Neuronal stem cell (in vitro differentiated cells): ENCODE data around the gene PIP5KL1.
A peak's percentile ranks its signal among the peaks of the same experiment; 100 is the strongest.

Source experiments
- DNase-seq: peaks from one replicate; pipeline ENCODE4 v3.0.0-alpha.2; 2013; ENCODE audit warnings: low spot score
- H2AFZ ChIP-seq: one replicate; pipeline ENCODE4 v1.6.1; 2013; ENCODE audit warnings: mild to moderate bottlenecking, low read length, inconsistent platforms
- H2AK5ac ChIP-seq: 2 replicates; pipeline ENCODE4 v1.6.1; 2013; ENCODE audit warnings: low read depth, mild to moderate bottlenecking, inconsistent platforms, low read length, moderate library complexity, mixed read lengths
- H2BK120ac ChIP-seq: 2 replicates; pipeline ENCODE4 v1.6.1; 2013; ENCODE audit warnings: low read depth, mild to moderate bottlenecking, inconsistent platforms, low read length, moderate library complexity, mixed read lengths
- H2BK12ac ChIP-seq: one replicate; pipeline ENCODE4 v1.6.1; 2013; ENCODE audit warnings: low read length, inconsistent platforms
- H2BK15ac ChIP-seq: 2 replicates; pipeline ENCODE4 v1.6.1; 2013; ENCODE audit warnings: mild to moderate bottlenecking, low read length, inconsistent platforms, mixed read lengths
- H2BK5ac ChIP-seq: one replicate; pipeline ENCODE4 v1.6.1; 2013; ENCODE audit warnings: inconsistent platforms, mild to moderate bottlenecking, low read length, moderate library complexity
- H3K14ac ChIP-seq: one replicate; pipeline ENCODE4 v1.6.1; 2013; ENCODE audit warnings: low read length, inconsistent platforms
- H3K18ac ChIP-seq: 2 replicates; pipeline ENCODE4 v1.6.1; 2013; ENCODE audit warnings: low read length, inconsistent platforms
- H3K23ac ChIP-seq: 2 replicates; pipeline ENCODE4 v1.6.1; 2013; ENCODE audit warnings: low read depth, mild to moderate bottlenecking, mixed read lengths, low read length, inconsistent platforms; ENCODE audit not compliant: poor library complexity
- H3K27ac ChIP-seq: replicated peaks from 3 replicates; pipeline ENCODE4 v1.5.1; 2013; ENCODE audit warnings: low read length, inconsistent platforms
- H3K27me3 ChIP-seq, 3 experiments: 2 replicates each; pipeline ENCODE4 v1.6.1; 2013; ENCODE audit warnings: low read length in 3 of 3, mild to moderate bottlenecking in 2 of 3, inconsistent platforms in 1 of 3, low read depth in 1 of 3, mixed read lengths in 1 of 3, moderate library complexity in 1 of 3; ENCODE audit not compliant: control insufficient read depth in 3 of 3, insufficient read depth in 3 of 3
- H3K36me3 ChIP-seq, 2 donors: replicated peaks in 1 of 2; 2 replicates each; pipeline ENCODE4 v1.6.1; 2013; ENCODE audit warnings: low read length in 2 of 2; ENCODE audit not compliant: control insufficient read depth in 2 of 2, insufficient read depth in 2 of 2
- H3K4ac ChIP-seq: 2 replicates; pipeline ENCODE4 v1.6.1; 2013; ENCODE audit warnings: inconsistent platforms, mild to moderate bottlenecking, low read length, moderate library complexity
- H3K4me1 ChIP-seq, 2 donors: 1 replicate in 1 of 2; 2 replicates in 1 of 2; pipeline ENCODE4 v1.6.1; 2013; ENCODE audit warnings: low read length in 2 of 2, low read depth in 1 of 2; ENCODE audit not compliant: control insufficient read depth in 2 of 2, insufficient read depth in 1 of 2
- H3K4me2 ChIP-seq: one replicate; pipeline ENCODE4 v1.6.1; 2013; ENCODE audit warnings: mild to moderate bottlenecking, low read length, inconsistent platforms; ENCODE audit not compliant: insufficient read depth, poor library complexity, severe bottlenecking
- H3K4me3 ChIP-seq, 2 donors: 2 replicates each; pipeline ENCODE4 v1.5.1; 2013; ENCODE audit warnings: low read length in 2 of 2, mild to moderate bottlenecking in 2 of 2, inconsistent platforms in 1 of 2, moderate library complexity in 1 of 2
- H3K79me1 ChIP-seq: one replicate; pipeline ENCODE4 v1.6.1; 2013; ENCODE audit warnings: low read depth, mild to moderate bottlenecking, inconsistent platforms, low read length, moderate library complexity
- H3K9ac ChIP-seq: one replicate; pipeline ENCODE4 v1.6.1; 2013; ENCODE audit warnings: mild to moderate bottlenecking, low read depth, low read length, inconsistent platforms; ENCODE audit not compliant: poor library complexity
- H3K9me3 ChIP-seq, 2 donors: replicated peaks in 1 of 2; 2 replicates each; pipeline versions ENCODE3 to v1.6.1; 2013; ENCODE audit warnings: low read length in 2 of 2, mild to moderate bottlenecking in 2 of 2, inconsistent platforms in 1 of 2, low read depth in 1 of 2, mixed read lengths in 1 of 2, moderate library complexity in 1 of 2; ENCODE audit not compliant: control insufficient read depth in 2 of 2, insufficient read depth in 1 of 2
- H4K8ac ChIP-seq: one replicate; pipeline ENCODE4 v1.6.1; 2013; ENCODE audit warnings: low read depth, mild to moderate bottlenecking, inconsistent platforms, low read length, moderate library complexity
- H4K91ac ChIP-seq: one replicate; pipeline ENCODE4 v1.6.1; 2013; ENCODE audit warnings: low read length, low read depth, mild to moderate bottlenecking, inconsistent platforms; ENCODE audit not compliant: poor library complexity
- WGBS, 2 donors: extraction: QIAGEN DNeasy Blood & Tissue Kit; methylation state at CpG; one replicate each; pipeline ENCODE4 v1.1.7; 2013; ENCODE audit warnings: missing lambda C conversion rate in 2 of 2, mixed read lengths in 1 of 2; ENCODE audit not compliant: insufficient read length in 2 of 2, insufficient replicate concordance in 1 of 2; ENCODE audit errors: extremely low coverage in 2 of 2; 5-methylcytosine and 5-hydroxymethylcytosine counted together

The PIP5KL1 gene

GRCh38 chr9:127960410-127961154 is 30.0 kb upstream of the PIP5KL1 start:
- H3K36me3 ChIP-seq = no peaks in the 10 kb centered on the region
- peak overlapping the region; percentile 61 for H3K23ac ChIP-seq
- H3K27ac ChIP-seq = peak overlapping the region; percentile 60
- H3K4me1 ChIP-seq = peaks cover 10 to 20% of the 10 kb centered on the region in 2 donors
- H3K18ac ChIP-seq = peak overlapping the region; percentile 90
- H3K79me1 ChIP-seq = peaks cover 13% of the 10 kb centered on the region
- no peak overlapping the region for H2BK15ac ChIP-seq
- no peak overlapping the region for H3K4ac ChIP-seq
- H2AK5ac ChIP-seq = peak overlapping the region; percentile 71
- no peak for DNase-seq
- no peaks in the 10 kb centered on the region for H3K27me3 ChIP-seq
- peak overlapping the region; percentile 38 for H3K9ac ChIP-seq
- no CpG with 5 or more reads among the region's 11 CpGs for WGBS, 2 donors
- no peak overlapping the region for H2BK120ac ChIP-seq
- H4K91ac ChIP-seq = peak overlapping the region; percentile 86
- no peak overlapping the region for H2BK12ac ChIP-seq
- H3K9me3 ChIP-seq = no peaks in the 10 kb centered on the region
- peak overlapping the region; percentile 42 for H2BK5ac ChIP-seq
- peak overlapping the region; percentile 4 for H3K14ac ChIP-seq
- H4K8ac ChIP-seq = no peak overlapping the region
- H2AFZ ChIP-seq = no peak overlapping the region
- H3K4me2 ChIP-seq = no peak overlapping the region
- no peak overlapping the region for H3K4me3 ChIP-seq

GRCh38 chr9:127959841-127960409 is 29.3 kb upstream of the PIP5KL1 start:
- H3K18ac ChIP-seq = peak overlapping the region; percentile 90
- peaks cover 5 to 17% of the 10 kb centered on the region in 2 donors for H3K4me1 ChIP-seq
- no peak overlapping the region for H2BK15ac ChIP-seq
- peak overlapping the region; percentile 86 for H4K91ac ChIP-seq
- no peaks in the 10 kb centered on the region for H3K36me3 ChIP-seq
- H3K4me2 ChIP-seq = no peak overlapping the region
- no peak overlapping the region for H4K8ac ChIP-seq
- no CpG with 5 or more reads among the region's 2 CpGs for WGBS, 2 donors
- peak overlapping the region; percentile 60 for H3K27ac ChIP-seq
- H3K27me3 ChIP-seq = no peaks in the 10 kb centered on the region
- H2AK5ac ChIP-seq = peak overlapping the region; percentile 71
- no peak overlapping the region for H2AFZ ChIP-seq
- no peak overlapping the region for H3K4me3 ChIP-seq
- H3K79me1 ChIP-seq = peaks cover 13% of the 10 kb centered on the region
- peak overlapping the region; percentile 42 for H2BK5ac ChIP-seq
- no peak overlapping the region for H2BK120ac ChIP-seq
- no peaks in the 10 kb centered on the region for H3K9me3 ChIP-seq
- no peak overlapping the region for H3K14ac ChIP-seq
- H3K23ac ChIP-seq = peak overlapping the region; percentile 34
- H3K9ac ChIP-seq = peak overlapping the region; percentile 38
- no peak for DNase-seq
- no peak overlapping the region for H3K4ac ChIP-seq
- H2BK12ac ChIP-seq = no peak overlapping the region

- H3K4me1 ChIP-seq = peaks cover 5 to 18% of the 10 kb centered on the region in 2 donors
- H2BK5ac ChIP-seq = no peak overlapping the region
- H3K4ac ChIP-seq = no peak overlapping the region
- no peak overlapping the region for H3K4me2 ChIP-seq
- no peak overlapping the region for H3K9ac ChIP-seq
- H3K14ac ChIP-seq = no peak overlapping the region
- H3K18ac ChIP-seq = no peak overlapping the region
- H2BK12ac ChIP-seq = no peak overlapping the region
- no peaks in the 10 kb centered on the region for H3K36me3 ChIP-seq
- H2AFZ ChIP-seq = no peak overlapping the region
- no peaks in the 10 kb centered on the region for H3K27me3 ChIP-seq
- WGBS, 2 donors = no CpG with 5 or more reads among the region's 4 CpGs
- H3K79me1 ChIP-seq = peaks cover 12% of the 10 kb centered on the region
- no peak overlapping the region for H2BK15ac ChIP-seq
- DNase-seq = no peak
- no peak overlapping the region for H4K91ac ChIP-seq
- no peak overlapping the region for H2AK5ac ChIP-seq
- no peak overlapping the region for H2BK120ac ChIP-seq
- H3K27ac ChIP-seq = no peak overlapping the region
- no peak overlapping the region for H3K23ac ChIP-seq
- H3K9me3 ChIP-seq = no peaks in the 10 kb centered on the region
- H3K4me3 ChIP-seq = no peak overlapping the region
- no peak overlapping the region for H4K8ac ChIP-seq
Measured at GRCh38 chr9:127959398-127959797, 28.8 kb upstream of the PIP5KL1 start.

GRCh38 chr9:127958728-127959127 is 28.2 kb upstream of the PIP5KL1 start:
- Histone ChIP-seq H3K23ac (no peak overlapping the region), H3K4ac (no peak overlapping the region), H4K91ac (no peak overlapping the region), H3K79me1 (peaks cover 12% of the 10 kb centered on the region), H3K4me3 (no peak overlapping the region), H2BK15ac (no peak overlapping the region), H3K14ac (no peak overlapping the region), H2BK120ac (no peak overlapping the region), H4K8ac (no peak overlapping the region), H2AFZ (no peak overlapping the region), H2BK5ac (no peak overlapping the region), H3K4me2 (no peak overlapping the region), H3K18ac (no peak overlapping the region), H3K36me3 (no peaks in the 10 kb centered on the region), H3K4me1 (peaks cover 5 to 18% of the 10 kb centered on the region in 2 donors), H3K27ac (no peak overlapping the region), H3K9me3 (no peaks in the 10 kb centered on the region), H3K9ac (no peak overlapping the region), H2BK12ac (no peak overlapping the region), H3K27me3 (no peaks in the 10 kb centered on the region), H2AK5ac (no peak overlapping the region)
- WGBS, 2 donors = no CpG with 5 or more reads among the region's 1 CpG
- DNase-seq = no peak
